Fibroblast of upper back skin (primary cell): ENCODE results near the gene HSD17B12.
A peak's percentile ranks its signal among the peaks of the same experiment; 100 is the strongest.
"Not testable (repeated sequence)": the region's sequence is repeated elsewhere in the genome, so short reads cannot be mapped to it uniquely, and the experiment has no call there.

Source experiments
- DNase-seq: peaks from one replicate; pipeline ENCODE4 v3.0.0-alpha.2; 2013

Gene HSD17B12

DNA sequence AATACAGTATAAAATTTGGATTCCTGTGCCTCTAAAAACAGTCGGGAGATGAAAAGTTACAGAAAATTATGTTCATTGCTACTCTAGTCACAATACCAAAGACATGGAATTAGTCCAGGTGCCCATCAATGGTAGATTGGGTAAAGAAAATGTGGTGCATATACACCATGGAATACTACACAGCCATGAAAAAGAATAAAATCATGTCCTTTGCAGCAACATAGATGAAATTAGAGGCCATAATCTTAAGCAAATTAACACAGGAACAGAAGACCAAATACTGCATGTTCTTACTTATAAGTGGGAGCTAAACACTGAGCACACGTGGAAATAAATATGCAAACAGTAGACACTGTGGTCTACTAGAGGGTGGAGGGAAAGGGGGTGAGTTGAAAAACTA, 67.6 kb downstream of the HSD17B12 start:
- DNase-seq, result no peak

DNA sequence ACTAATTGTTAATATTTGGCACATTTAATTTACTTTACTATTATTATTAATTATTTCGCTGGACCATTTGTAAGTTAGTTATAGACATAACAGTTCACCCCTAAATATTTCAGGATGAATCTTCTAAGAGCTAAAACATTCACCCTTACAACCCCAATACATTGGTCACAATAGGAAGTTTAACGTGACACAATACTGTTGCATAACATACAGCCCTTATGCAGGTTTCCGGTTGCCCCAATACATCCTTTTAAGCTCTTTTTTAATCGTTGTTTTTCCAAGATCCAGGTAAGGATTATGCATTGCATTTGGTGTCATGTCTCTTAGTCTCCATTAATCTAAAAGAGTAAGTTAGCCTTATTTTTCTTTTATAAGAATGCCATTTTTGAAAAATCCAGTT, 71.2 kb downstream of the HSD17B12 start:
- no peak for DNase-seq

DNA sequence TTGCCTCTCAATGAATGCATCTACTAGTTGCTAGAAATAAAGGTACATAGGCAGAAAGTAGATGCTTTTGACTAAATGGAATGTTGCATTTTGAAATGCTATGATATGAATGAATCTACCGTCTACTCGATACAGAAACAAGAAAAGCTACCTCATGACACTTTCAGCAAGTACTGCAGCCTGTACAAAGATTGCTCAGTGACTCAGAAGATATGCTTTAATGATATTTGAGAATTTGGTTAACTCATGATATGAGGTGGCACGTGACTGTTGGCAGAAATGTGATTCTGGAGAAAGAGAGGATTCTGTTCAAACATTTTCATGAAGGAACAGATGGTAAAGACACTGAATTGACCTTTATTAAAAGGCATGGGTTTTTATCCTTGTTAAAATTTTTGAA, 76.0 kb downstream of the HSD17B12 start:
- DNase-seq, result peak; percentile 22

DNA sequence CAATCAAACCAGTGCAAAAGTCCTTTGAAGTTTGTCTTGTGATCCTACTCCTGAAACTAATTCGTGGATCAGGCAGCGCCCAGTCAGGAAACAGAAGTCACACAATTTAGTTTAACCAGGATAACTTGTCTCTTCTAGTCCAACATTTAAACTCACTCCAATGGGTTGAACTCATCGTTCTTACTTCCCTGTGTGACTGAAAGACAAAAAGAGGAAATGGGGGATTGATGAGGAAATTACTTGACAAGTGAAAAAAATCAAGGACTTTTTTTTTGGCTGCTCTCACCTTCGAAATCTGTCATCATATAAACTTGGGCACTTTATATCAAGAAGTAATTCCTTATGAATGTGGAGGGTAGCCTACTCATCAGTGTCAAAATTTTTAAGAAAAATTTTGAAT, 78.4 kb downstream of the HSD17B12 start:
- DNase-seq, result no peak

DNA sequence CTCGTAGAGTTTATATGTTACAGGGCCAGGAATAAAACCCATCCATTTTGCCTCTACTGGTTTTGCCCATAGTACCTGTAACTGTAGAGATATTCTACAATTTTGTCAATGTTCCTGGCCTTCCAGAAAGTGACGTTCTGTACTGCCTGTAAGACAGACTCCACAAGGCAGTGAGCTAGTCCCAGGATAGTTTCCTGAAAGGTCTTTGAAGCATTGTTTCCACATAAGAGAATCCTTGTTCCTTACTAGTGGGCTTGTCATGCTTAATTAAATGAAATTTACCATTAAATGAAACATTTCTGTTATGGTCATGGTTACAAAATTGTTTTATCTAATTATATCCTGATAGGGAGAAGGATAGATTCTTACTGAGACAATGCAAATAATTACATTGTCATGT, 80.4 kb downstream of the HSD17B12 start:
- DNase-seq, result no peak

DNA sequence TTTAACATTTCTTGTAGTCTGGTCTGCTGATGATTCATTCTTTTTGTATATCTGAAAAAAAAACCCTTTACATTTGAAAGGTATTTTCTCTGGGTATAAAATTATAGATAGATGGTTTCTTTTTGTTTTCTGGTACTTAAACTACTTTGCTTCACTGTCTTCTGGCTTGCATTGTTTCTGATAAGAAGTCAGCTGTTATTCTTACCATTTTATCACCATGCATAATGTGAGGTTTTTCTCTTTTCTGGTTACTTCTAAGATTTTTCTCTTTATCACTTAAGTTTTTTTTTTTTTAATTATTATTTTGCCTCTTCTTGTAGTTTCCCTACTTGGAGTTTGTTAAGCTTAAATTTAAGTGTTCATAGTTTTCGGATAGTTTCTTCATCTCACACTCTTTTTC, 84.7 kb downstream of the HSD17B12 start:
- no peak for DNase-seq

DNA sequence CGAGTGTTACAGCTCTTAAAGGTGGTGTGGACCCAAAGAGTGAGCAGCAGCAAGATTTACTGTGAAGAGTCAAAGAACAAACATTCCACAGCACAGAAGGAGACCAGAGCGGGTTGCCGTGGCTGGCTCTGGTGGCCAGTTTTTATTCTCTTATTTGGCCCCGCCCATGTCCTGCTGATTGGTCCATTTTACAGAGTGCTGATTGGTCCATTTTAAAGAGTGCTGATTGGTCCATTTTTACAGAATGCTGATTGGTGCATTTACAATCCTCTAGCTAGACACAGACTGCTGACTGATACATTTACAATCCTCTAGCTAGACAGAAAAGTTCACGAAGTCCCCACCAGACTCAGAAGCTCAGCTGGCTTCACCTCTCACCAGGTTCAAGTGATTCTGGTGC, 88.1 kb downstream of the HSD17B12 start:
- not testable (repeated sequence) for DNase-seq

DNA sequence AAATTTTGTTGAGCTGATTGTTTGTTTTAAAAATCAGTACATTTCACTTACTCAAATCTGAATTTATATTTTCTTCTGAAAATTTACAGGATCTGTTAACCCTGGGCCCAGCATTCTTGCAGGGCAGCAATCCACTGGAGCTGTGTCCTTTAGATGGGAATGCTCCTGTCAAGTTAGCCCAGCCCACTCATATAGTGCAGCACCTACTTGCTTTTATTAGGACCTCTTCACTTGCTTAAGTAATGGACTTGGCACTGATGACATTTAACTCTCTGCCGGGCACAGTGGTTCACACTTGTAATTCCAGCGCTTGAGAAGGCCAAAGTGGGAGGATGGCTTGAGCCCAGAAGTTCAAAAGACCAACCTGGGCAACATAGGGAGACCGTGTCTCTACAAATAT, 89.6 kb downstream of the HSD17B12 start:
- DNase-seq, result no peak

DNA sequence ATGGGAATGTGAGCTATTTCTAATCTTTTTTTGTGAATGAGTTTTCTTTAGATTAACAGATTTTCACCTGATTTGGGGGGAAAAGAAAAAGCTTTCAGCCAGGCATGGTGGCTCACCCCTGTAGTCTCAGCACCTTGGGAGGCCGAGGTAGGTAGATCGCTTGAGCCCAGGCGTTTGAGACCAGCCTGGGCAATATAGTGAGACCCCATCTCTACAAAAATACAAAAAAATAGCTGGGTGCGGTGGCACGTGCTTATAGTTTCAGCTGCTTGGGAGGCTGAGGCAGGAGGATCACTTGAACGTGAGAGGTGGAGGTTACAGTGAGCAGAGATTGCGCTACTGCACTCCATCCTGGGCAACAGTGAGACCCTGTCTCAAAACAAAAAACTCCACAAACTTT, 92.2 kb downstream of the HSD17B12 start:
- no peak for DNase-seq

DNA sequence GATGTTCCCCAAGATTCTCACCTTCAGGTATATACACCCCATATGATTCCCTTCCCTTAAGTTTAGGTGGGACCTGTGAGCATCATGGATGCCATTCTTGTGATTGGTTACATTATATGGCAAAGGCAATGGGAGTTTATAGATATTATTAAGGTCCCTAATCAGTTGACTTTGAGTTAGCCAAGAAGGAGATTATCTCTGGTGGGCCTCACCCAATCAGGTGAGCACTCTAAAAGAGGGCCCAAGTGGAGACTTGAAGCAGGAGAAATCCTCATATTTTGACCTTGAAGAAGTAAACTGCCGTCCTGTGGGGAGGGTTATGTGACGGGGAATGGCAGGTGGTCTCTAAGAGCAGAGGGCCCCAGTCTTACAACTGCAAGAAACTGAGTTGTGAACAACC, 94.2 kb downstream of the HSD17B12 start:
- DNase-seq, result no peak

DNA sequence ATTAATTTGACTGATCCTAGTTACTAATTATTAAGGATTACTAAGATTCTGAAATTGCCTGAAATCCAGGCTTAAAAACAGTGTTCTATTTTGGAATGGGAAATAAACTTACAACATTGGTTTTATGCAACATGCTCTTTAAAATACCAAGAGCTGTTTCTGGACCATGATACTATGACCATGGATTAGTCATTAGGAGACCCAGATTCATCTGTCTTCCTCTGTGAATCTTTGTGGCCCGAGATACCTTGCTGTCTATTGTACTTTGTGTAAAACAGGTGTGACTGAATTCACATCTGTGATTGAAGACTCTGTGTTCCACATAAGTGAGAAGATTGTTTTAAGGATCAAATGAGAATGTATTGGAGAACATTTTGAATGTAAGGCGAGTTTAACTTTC, 98.8 kb downstream of the HSD17B12 start:
- DNase-seq, result no peak

DNA sequence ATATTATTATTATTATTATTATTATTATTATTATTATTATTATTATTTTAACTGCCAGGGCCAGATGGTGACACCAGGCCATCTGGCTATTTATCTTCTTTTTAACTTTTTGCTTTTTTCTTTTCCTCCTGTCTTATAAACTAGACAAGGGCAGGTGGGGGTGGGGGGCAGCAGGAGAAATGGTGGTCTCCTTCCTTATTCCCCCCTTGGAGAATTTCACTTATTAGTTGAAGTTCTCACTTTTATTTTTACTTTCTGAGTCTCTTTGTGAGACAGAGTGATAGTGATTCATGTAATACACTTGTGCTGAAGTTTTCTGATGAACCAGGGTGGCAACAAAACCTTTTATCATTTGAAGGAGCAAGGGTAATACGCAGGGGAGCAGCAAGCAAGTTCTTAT, 103.8 kb downstream of the HSD17B12 start:
- DNase-seq, result no peak

DNA sequence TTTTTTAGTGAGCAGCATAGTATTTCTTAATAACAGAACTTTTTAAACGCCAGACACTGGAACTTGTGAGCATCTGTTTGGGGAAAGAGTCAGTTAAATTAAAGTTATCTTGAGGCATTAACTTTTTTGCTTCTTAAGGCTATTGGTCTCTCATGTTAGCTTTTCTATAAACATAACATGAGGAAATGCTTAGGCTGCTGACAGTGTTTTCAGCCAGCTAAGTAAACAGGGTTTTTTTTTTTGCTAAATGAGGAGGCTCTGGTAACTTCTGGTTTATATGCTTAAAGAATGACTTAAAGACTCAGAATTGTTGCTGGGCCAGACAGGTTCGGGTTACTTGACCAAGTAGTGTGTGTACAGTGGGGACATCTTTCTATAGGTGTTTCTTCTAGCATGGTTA, 104.3 kb downstream of the HSD17B12 start:
- no peak for DNase-seq

DNA sequence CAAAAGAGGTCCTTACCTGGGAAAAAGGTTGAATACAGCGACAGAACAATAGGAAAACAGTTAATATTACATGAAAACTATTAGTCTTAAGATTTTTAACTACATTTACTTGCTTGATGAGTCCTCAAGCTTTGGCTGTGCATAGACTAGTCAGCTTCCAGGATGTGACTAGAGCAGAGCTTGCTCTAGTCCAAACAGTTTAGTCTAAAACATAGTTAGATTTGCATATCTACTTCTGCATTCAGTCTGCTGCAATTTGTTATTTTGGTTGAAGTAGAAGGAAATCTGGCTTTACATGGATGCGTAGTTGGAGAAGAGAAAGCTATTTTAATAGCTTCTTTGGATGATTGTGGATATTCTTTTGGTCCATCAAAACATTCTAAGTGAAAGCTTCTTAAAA, 104.8 kb downstream of the HSD17B12 start:
- DNase-seq, result no peak

DNA sequence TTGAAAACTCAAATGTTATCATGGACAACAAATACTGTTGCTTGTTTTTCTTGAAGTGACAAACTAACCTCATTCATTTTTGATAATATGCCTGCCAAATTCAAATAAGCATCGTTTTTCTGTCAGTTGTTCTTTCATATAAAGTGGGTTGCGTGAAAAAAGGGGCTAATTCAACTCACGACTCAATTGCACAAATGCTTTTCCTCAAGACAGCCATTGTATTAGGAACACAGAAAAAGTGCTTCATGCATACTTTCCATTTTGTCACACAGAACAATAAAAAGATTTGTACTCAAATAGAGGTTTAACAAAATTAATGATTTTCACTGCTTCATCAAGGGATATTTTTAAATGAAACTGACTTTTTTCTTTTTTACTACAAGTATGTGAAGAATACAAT, 105.5 kb downstream of the HSD17B12 start:
- no peak for DNase-seq

DNA sequence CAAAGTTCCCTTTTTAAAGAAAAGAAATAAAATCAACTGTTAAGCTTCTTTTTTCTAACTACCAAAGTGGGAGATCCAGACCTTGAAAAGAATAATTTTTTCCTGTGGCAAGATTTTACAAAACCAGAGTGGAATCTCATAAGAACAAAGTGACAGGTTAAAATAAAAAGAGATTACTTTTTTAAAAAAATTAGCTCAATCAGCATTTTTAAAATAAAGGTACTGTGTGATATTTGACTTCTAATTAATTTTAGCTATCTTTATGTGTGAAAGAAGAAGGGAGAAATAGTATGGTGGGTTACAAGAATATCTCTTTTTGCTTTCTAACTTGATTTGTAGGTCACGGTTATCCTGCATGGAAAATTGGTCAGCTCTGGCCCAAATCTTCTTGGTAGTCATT, 107.3 kb downstream of the HSD17B12 start:
- DNase-seq, result no peak

DNA sequence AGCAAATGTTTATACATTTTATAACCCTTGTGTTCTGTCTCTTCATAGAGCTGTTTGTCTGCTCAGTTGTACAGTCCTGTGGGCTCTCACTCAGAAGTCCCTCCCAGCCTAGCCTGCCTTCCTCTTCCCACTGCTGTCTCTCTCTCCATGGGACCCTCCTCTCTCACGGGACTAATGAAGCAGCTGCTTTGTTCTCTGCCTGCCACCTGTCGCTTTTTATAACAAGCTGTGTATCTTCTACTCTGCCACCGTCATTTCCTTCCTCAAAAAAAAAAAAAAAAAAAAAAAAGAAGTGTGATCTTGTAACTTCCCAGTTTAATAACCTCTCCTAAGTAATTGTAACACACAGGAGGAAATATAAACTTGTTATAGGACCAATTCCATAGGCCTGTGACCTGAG, 107.9 kb downstream of the HSD17B12 start:
- no peak for DNase-seq

DNA sequence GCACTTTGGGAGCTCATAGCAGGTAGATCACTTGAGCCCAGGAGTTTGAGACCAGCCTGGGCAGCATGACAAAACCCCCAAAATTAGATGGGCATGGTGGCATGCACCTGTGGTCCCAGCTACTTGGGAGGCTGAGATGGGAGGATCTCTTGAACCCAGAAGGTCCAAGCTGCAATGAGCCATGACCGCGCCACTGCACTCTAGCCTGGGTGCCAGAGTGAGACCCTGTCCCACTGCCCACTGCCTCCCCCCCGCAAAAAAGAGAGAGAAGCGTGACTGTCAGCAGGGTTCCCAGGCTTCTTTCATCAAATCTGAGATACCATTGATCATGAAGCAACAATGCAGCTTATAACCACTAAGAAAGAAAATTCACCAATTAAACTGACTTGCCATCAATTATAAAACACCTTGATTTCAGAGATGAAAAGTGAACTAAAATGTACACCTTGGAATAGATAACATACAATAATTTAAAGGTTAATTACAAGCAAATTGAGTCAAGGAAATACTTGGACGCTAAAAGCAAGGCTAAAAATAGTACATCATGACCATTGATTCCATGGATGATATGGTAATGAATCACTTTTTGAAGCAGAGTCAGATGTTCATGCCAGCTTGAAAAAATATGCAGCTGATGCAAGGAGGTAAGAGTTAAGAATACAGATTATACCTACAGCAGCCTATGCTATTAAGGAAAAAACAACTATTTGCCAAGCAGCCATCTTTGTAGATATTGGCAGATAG, 109.3 kb downstream of the HSD17B12 start:
- DNase-seq, result peak; percentile 81

DNA sequence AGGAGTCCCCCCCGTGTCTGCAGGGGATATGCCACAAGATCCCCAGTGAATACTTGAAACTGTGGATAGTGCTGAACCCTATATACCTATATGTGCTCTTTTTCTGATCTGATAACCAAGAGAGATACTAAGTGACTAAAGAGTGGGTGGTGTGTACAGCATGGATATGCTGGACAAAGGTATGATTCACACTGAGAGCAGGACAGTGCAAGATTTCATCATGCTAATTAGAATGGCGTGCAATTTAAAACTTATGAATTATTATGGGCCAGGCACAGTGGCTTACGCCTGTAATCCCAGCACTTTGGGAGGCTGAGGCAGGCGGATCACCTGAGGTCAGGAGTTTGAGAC, 109.9 kb downstream of the HSD17B12 start:
- peak; percentile 48 for DNase-seq

DNA sequence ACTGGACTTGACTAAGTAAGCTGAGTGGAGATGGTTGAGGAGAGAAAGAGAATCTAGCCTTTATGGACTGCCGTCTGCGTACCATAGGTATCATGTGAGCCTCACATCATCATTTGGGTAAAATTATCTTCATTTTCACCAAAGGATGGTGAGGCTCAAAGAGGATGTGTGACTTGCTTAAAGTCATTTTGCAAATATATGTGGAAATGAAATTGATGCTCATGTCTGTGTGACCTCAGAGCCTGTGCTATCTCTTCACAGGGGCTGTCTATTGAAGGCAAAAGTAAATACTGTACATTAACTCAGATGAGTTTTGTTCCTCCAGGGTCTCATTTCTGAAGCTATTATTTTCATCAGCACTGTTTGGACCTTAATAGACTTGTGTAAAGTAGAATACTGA, 116.8 kb downstream of the HSD17B12 start:
- no peak for DNase-seq

DNA sequence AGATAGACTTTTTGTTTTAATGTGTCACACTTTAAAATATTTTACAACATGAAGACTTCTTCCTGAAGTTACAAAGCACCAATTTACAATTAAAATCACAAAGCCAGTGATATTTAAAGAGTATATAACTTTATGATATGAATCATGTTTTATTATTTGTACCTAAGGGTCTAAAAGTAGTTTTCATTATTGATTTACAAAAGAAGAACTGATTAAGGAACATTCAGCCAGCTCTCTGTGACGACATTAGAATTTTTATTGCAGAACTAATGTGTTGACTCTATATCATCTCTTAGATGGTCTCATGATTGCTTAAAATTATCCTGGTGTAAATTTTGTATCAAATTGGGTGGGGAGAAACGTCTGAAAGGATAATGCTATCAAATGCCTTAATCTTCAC, 117.3 kb downstream of the HSD17B12 start:
- DNase-seq, result no peak

DNA sequence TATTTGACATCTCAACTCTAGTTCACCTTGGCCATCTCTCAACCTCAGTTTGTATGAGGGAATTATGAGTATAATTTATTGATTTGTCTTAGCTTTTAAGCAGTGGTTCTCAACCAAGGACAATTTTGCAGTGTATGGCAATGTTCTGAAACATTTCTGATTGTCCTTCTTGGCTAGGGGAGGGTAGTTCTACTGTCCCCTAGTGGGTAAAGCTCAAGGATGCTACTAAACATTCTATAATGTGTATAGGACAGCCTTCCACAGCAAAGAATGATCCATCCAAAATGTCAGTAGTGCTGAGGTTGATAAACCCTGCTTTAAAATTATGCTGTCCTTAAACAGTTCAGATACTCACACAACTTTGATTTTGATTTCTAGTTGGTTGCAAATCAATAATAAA, 122.0 kb downstream of the HSD17B12 start:
- DNase-seq, result peak; percentile 28

DNA sequence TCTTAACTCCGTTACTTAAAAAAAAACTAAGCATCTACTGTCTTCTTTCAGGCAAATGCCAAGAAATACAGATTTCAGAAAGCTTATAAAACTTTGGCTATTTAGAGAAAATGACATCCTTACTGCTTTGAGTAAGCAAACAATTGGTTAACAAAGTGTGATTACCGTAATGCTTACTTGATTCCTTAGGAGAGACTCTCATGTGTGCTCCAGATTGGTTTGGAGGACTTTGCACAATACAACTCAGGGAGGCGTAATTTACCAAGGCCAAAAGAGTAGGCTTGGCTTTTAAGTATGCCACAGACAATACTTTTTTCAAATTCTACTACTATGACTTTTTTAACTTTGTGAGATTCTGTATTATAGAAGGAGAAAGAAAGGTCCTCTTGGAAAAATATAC, 123.2 kb downstream of the HSD17B12 start:
- DNase-seq, result no peak

DNA sequence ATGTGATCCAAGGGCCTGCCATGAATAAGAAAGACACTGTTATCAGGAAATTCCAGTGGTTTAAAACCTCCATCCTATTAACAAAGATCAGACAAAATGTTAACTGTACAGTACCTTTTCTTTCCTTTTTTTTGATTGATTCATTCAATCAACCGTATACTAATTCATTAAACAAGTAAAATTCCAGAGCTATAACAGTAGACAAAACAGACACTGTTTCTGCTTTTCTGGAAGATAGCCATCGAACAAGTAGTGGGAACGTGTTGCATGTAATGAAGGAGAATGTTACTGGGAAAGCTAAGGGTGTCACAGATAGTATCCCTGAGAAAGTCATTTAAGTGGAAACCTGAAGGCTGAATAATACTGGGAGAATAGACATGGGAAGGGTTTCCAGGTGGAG, 126.4 kb downstream of the HSD17B12 start:
- DNase-seq, result no peak

DNA sequence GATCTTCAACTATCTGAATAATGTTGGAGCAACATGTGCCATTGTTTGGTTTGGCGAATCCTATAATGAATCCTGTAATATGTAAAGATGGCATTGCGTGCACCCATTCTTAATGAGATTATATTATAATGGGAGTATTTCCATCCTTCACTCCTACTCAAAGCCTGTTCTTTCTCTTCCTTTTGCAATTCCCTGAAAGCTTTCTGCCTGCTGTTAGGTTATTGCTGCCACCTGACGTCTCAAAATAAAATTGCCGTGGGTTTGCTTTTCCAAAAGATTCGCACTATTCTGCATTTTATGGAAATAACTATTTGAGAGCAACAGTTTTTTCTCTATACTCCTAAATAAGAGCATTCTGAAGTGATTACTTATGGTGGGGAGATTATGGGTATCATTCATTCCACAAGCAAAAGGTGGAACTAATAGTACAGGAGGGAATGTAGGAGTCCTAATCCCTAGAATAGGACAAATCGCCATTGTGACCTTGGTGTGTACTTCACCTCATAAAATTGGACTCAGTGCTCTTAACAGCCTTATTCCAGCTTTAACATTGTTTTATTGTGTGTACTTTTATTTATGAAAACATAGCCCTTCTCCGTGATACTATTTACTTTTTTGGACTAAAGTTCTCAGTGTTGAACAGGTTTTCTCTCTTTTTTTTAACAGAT, 130.5 kb downstream of the HSD17B12 start:
- no peak for DNase-seq
